Suprapubic skin (tissue), 4 donors: ENCODE results near the gene KCNB1. TPM values are rescaled to one million over a fixed set of nuclear protein-coding genes. Genes with fewer than 3 reads are reported as not detected.

Experiments used
- DNase-seq, 2 donors: peaks; one replicate each; pipeline ENCODE4 v3.0.0-alpha.2; 2019; ENCODE audit warnings: low spot score in 2 of 2
- H3K27ac ChIP-seq: fragments of 200-600 bp; sonication (generic); one replicate; pipeline ENCODE4 v1.5.1; 2019
- H3K27me3 ChIP-seq: fragments of 200-600 bp; sonication (generic); one replicate; pipeline ENCODE4 v1.5.1; 2019
- H3K36me3 ChIP-seq: fragments of 200-600 bp; sonication (generic); one replicate; pipeline ENCODE4 v1.5.1; 2019
- H3K4me1 ChIP-seq: fragments of 200-600 bp; sonication (generic); one replicate; pipeline ENCODE4 v1.5.1; 2019
- H3K4me3 ChIP-seq: fragments of 200-600 bp; sonication (generic); one replicate; pipeline ENCODE4 v1.5.1; 2019; ENCODE audit warnings: mild to moderate bottlenecking
- H3K9me3 ChIP-seq: fragments of 200-600 bp; sonication (generic); one replicate; pipeline ENCODE4 v1.5.1; 2019
- EP300 ChIP-seq: sonication (generic); formaldehyde crosslinking; IDR thresholded peaks from one replicate; pipeline ENCODE4 v1.6.1; 2017; ENCODE audit warnings: antibody characterized with exemption
- POLR2A ChIP-seq, 2 donors: fragments of 450-650 bp; IDR thresholded peaks; one replicate each; pipeline ENCODE4 v1.6.1; 2017; ENCODE audit warnings: antibody characterized with exemption in 2 of 2, mild to moderate bottlenecking in 2 of 2, moderate library complexity in 2 of 2
- POLR2AphosphoS5 ChIP-seq, 3 donors: sonication (generic); formaldehyde crosslinking; IDR thresholded peaks; one replicate each; pipeline ENCODE4 v1.6.1; 2017; ENCODE audit warnings: antibody characterized with exemption in 3 of 3
- WGBS: methylation state at CpG from one replicate; pipeline ENCODE4 v1.1.5; 2018; 5-methylcytosine and 5-hydroxymethylcytosine counted together
- total RNA-seq, 4 donors: library from RNA; depleted of rRNA; stranded (reverse); fragments of >200 nt; gene quantifications; one replicate each; pipeline ENCODE4 v1.1.0, GENCODE V29; 2016
- TF ChIP-seq, protein P1 (sequence below), 2 donors: fragments of 200-600 bp in 1 of 2; fragments of 450-650 bp in 1 of 2; sonication (generic) in 1 of 2; IDR thresholded peaks; one replicate each; pipeline ENCODE4 v1.5.1; 2016 to 2019; ENCODE audit warnings: antibody characterized with exemption in 2 of 2, mild to moderate bottlenecking in 1 of 2, moderate library complexity in 1 of 2

The KCNB1 gene
- total RNA-seq, 4 donors from 2014 or later: 0.91 to 4.0 (median 2.3) TPM

DNA sequence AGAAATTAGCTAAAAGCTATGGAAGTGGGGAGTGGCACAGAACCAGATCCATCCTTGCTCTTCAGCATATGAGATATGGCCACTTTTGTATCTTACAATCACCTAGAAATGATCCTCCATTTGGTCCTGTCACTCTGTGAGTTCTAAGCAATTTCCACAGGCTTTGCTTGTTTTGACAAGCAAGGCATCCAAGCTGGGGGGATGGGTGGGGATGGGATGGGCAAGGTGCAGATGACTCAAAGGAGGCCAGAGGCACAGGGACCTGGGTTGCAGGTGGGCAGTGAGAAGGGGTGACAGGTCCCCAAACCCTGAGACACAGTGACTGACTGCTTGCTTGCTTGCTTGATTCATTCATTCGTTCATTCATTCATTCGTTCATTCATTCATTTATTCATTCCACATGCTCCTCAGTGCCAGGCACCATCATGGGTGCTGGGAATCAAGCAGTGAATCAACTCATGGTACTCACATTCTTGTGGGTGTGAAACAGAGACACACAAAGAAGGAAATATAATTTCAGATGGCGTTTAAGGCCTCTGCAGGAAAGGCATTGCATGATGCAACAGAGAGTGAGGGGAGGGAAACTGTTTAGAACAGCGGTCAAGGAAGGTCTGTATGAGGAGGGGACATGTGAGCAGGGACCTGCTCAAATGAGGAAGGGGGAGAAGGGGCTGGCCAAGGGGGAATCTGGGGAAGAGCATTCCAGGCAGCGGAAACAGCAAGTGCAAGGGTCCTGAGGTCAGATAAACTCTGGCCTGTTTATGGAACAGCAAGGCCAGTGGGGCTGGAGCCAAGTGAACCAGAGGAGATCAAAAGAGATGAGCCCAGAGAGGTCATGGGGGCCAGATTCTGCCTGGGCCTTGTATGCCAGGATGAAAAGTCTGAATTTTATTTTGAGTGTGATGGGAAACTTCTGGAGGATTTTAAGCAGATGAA lies 3.4 kb downstream of the KCNB1 start:
- 87% methylated on average over 5 of the region's 5 CpGs for WGBS
- Histone ChIP-seq H3K27me3 (peaks cover 26% of the 10 kb centered on the region), H3K36me3 (no peaks in the 10 kb centered on the region), H3K4me1 (peaks cover 18% of the 10 kb centered on the region), H3K4me3 (no peak overlapping the region), H3K27ac (no peak overlapping the region), H3K9me3 (no peaks in the 10 kb centered on the region)
- TF ChIP-seq, protein P1, sequence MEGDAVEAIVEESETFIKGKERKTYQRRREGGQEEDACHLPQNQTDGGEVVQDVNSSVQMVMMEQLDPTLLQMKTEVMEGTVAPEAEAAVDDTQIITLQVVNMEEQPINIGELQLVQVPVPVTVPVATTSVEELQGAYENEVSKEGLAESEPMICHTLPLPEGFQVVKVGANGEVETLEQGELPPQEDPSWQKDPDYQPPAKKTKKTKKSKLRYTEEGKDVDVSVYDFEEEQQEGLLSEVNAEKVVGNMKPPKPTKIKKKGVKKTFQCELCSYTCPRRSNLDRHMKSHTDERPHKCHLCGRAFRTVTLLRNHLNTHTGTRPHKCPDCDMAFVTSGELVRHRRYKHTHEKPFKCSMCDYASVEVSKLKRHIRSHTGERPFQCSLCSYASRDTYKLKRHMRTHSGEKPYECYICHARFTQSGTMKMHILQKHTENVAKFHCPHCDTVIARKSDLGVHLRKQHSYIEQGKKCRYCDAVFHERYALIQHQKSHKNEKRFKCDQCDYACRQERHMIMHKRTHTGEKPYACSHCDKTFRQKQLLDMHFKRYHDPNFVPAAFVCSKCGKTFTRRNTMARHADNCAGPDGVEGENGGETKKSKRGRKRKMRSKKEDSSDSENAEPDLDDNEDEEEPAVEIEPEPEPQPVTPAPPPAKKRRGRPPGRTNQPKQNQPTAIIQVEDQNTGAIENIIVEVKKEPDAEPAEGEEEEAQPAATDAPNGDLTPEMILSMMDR (IDR thresholded peaks at IDR 0.05): no peak
- no peak for TF ChIP-seq POLR2A (IDR thresholded peaks at IDR 0.05)
- no peak for TF ChIP-seq EP300
- TF ChIP-seq POLR2AphosphoS5 (IDR thresholded peaks at IDR 0.05): no peak
- DNase-seq: no peak

DNA sequence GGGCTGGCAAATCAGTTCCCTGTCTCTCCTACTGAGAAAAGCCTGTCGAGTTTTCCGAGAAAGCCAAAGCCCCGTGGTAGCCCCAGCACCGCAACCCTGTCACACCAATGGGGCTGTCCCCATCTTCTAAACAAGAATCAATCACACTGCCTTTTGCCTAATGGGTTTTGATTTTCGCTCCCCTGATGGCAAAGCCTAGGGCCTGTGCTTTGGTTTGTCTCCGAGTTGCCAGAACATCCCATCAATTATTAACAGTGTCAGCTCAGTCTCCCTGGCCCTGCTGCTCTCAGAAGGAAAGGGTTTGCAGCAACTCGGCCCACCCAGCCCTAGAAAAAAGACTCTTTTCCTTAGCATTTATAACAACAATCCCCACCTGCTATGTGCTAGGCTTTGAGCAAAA lies 4.2 kb downstream of the KCNB1 start:
- TF ChIP-seq EP300: no peak
- no peaks in the 10 kb centered on the region for H3K9me3 ChIP-seq
- H3K27ac ChIP-seq: no peak overlapping the region
- WGBS: 75% methylated on average over 7 of the region's 7 CpGs
- H3K4me3 ChIP-seq: no peak overlapping the region
- DNase-seq: no peak
- peaks cover 20% of the 10 kb centered on the region for H3K27me3 ChIP-seq
- H3K36me3 ChIP-seq: no peaks in the 10 kb centered on the region
- peaks cover 12% of the 10 kb centered on the region for H3K4me1 ChIP-seq

DNA sequence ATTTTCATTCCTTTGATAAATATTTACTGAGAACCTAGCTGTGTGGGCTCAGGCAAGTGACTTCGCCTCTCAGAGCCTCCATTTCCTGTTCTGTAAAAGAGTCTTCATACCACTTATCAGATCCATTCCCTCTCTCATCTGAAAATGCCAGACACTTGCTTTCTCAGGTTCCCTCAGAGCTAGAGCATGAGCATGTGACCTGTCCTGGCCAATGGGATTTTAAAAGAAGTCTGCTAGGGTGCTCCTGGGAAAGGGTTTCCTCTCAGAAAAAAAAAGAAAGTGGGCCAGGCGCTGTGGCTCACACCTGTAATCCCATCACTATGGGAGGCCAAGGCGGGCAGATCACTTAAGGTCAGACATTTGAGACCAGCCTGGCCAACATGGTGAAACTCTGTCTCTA lies 5.3 kb downstream of the KCNB1 start:
- 91% methylated on average over 3 of the region's 3 CpGs for WGBS
- H3K4me1 ChIP-seq: peaks cover 2% of the 10 kb centered on the region
- no peak for TF ChIP-seq POLR2AphosphoS5 (IDR thresholded peaks at IDR 0.05)
- TF ChIP-seq EP300: no peak
- TF ChIP-seq POLR2A (IDR thresholded peaks at IDR 0.05): no peak
- TF ChIP-seq, protein P1 (IDR thresholded peaks at IDR 0.05): no peak

GRCh38 chr20:49476016-49476355 lies 6.5 kb downstream of the KCNB1 start:
- no peak overlapping the region for H3K27ac ChIP-seq
- no peak for DNase-seq
- peaks cover 8% of the 10 kb centered on the region for H3K27me3 ChIP-seq
- no peak for TF ChIP-seq POLR2AphosphoS5 (IDR thresholded peaks at IDR 0.05)
- no peaks in the 10 kb centered on the region for H3K9me3 ChIP-seq
- no peak overlapping the region for H3K4me3 ChIP-seq
- 88% methylated on average over 7 of the region's 7 CpGs for WGBS
- H3K36me3 ChIP-seq: no peaks in the 10 kb centered on the region
- no peaks in the 10 kb centered on the region for H3K4me1 ChIP-seq

More for the DNA sequence above, 5.3 kb downstream of the KCNB1 start:
- Histone ChIP-seq H3K36me3 (no peaks in the 10 kb centered on the region), H3K27me3 (peaks cover 9% of the 10 kb centered on the region), H3K27ac (no peak overlapping the region), H3K4me3 (no peak overlapping the region), H3K9me3 (no peaks in the 10 kb centered on the region)
- DNase-seq: no peak

DNA sequence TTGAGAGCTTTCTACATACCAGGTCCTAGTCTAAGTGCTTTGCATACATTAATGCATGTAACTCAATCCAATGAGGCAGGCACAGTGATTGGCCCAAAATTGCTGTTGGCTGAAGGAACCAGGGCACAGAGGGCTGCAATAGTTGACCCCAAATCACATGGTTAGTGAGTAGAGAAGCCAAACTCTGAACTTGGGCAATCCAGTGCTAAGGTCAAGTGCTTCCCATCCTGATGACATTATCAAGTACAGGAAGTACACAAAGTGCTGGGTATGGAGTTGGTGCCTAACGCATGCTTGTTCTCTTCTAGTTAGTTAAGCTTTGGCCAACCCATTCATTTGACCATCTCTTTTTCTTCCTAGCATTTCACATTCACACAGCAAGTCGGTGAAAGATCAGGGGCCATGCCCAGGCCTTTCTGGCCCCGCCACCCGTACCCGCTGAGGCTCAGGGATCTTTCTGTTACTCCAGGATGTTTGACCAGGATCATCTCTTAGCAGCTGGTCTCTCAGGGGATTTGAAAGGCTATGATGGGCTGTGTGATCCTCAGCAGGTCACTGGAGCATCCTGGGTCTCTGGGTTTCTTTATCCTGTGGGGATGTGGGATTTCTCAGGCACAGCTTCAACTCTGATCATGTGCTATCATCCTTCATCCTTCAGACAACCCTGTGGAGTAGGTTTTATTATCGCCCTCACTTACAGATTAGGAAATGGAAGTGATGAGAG lies 7.0 kb downstream of the KCNB1 start:
- H3K27me3 ChIP-seq: peaks cover 8% of the 10 kb centered on the region
- no peak for DNase-seq
- TF ChIP-seq, protein P1 (IDR thresholded peaks at IDR 0.05): no peak
- TF ChIP-seq EP300 (no peak), POLR2A (IDR thresholded peaks at IDR 0.05) (no peak), POLR2AphosphoS5 (IDR thresholded peaks at IDR 0.05) (no peak)
- no peaks in the 10 kb centered on the region for H3K36me3 ChIP-seq
- WGBS: 91% methylated on average over 6 of the region's 6 CpGs
- no peak overlapping the region for H3K27ac ChIP-seq
- H3K4me3 ChIP-seq: no peak overlapping the region
- H3K4me1 ChIP-seq: no peaks in the 10 kb centered on the region
- H3K9me3 ChIP-seq: no peaks in the 10 kb centered on the region

GRCh38 chr20:49471397-49471796 lies 11.1 kb downstream of the KCNB1 start:
- Histone ChIP-seq H3K9me3 (no peaks in the 10 kb centered on the region), H3K4me3 (no peak overlapping the region), H3K4me1 (no peaks in the 10 kb centered on the region), H3K27ac (no peak overlapping the region), H3K27me3 (peaks cover 17% of the 10 kb centered on the region), H3K36me3 (no peaks in the 10 kb centered on the region)
- no peak for DNase-seq
- WGBS: 69% methylated on average over 5 of the region's 5 CpGs
- TF ChIP-seq POLR2AphosphoS5 (IDR thresholded peaks at IDR 0.05) (no peak), POLR2A (IDR thresholded peaks at IDR 0.05) (no peak), EP300 (no peak)
- TF ChIP-seq, protein P1 (IDR thresholded peaks at IDR 0.05): no peak
